NCI-H524 treated with DMSO at 0.1 percent for 48 hours (cell line): ENCODE measurements around the gene CABP7.

Experiments used
- DNase-seq: peaks from one replicate; lab custom pipeline; 2025; lab: John Stamatoyannopoulos, UW

Gene CABP7

GRCh38 chr22:29773233-29773632 is 53.4 kb downstream of the CABP7 start:
- DNase-seq: no peak

DNA sequence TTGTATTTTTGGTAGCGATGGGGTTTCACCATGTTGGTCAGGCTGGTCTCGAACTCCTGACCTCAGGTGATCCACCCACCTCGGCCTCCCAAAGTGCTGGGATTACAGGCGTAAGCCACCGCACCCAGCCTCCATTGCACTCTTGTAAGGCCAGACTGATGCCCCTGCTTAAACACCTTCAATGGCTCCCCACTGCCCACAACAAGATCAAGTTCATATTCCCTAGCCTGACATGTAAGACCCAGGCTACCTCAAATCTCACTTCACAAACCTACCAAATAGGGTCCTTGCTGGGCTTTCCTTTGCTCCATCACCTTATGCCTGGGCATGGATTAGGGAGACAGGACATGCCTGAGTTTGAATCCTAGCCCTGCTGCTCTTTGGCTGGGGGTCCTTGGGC is 60.4 kb downstream of the CABP7 start:
- DNase-seq: no peak

DNA sequence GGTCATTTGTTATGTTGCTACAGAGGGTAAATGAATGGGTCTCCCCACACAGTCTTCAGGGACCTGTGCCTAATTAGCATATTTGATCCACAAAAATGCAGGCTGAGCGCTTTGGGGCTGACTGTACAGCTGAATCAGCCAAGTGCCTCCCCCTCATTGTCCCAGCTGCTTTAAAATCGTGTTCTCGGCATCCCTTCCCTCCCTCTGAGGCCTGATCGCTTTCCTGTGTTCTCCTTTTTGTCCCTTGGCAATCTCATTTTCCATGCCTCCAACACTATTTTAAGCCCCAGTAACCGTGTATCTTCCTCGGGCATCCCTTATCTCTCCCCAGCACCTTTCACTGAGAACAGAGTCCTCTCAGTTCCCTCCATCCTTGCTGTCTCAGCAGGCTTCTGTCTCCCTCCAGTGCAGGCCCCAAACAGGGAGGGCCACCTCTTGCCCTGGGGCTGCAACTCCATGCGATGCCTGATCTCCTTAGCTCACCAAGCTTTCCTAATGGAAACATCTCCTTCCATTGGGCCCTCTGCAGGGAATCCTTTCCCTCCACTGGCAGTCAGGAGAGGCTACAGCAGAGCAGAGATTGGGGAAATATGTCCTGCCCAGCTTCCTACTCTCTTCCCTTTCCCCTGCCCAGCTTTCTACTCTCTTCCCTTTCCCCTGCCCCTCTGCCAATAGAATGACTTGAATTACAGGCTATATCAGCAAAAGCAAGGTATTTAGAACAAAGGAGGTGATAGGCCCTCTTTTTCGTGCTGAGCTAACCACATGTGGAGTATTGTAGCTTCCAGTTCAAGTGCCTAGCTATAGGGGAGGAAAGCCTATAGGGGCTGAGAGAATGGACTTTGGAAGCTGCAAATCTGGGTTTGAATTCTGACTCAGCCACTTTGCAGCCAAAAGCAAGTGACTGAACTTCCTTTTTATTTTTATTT is 61.2 kb downstream of the CABP7 start:
- no peak for DNase-seq
